Measurements from ENCODE around the gene VWA5B1. TPM values are rescaled to one million over a fixed set of nuclear protein-coding genes. Genes with fewer than 3 reads are reported as not detected.

Gene VWA5B1
- total RNA-seq, 1 experiment from 2014 or later: not detected

GRCh38 chr1:20382711-20383110, 92.0 kb downstream of the VWA5B1 start:
- H3K4me2 ChIP-seq (ENCODE audit: low read length): no peak overlapping the region
- H3K36me3 ChIP-seq (ENCODE audit: low read depth, low read length): no peaks in the 10 kb centered on the region
- no peaks in the 10 kb centered on the region for H3K9me3 ChIP-seq (ENCODE audit: low read length)
- no peak overlapping the region for H3K9ac ChIP-seq (ENCODE audit: low read length)
- ATAC-seq (no peak), DNase-seq (no peak)
- intact Hi-C loops (cut with micrococcal nuclease): no loop called here
- no peaks in the 10 kb centered on the region for H3K79me2 ChIP-seq (ENCODE audit: low read length)
- H3F3A ChIP-seq (ENCODE audit: low read length, unreplicated experiment): no peaks in the 10 kb centered on the region
- ChIA-PET POLR2A (ENCODE audit: unreplicated experiment) (no interaction called here), CTCF (no interaction called here)
- no peak overlapping the region for H3K27ac ChIP-seq (ENCODE audit: low read length)
- TF ChIP-seq EZH2phosphoT487 (IDR thresholded peaks at IDR 0.05; ENCODE audit: borderline replicate concordance, low read length): no peak
- no peaks in the 10 kb centered on the region for H4K20me1 ChIP-seq (ENCODE audit: low read length)
- H3K9me2 ChIP-seq (replicated peaks; ENCODE audit: low read length): no peaks in the 10 kb centered on the region
- peaks cover 15% of the 10 kb centered on the region for H3K4me1 ChIP-seq (ENCODE audit: insufficient read depth, low read length)
- no peak overlapping the region for H3K4me3 ChIP-seq (ENCODE audit: low read length)
- H2AFZ ChIP-seq (ENCODE audit: low read length): no peak overlapping the region
- BruUV-seq (replicated peaks): no TSS peak
- H3K27me3 ChIP-seq (ENCODE audit: low read length): peaks cover 16% of the 10 kb centered on the region; the same call in 1 of the 2 replicates

GRCh38 chr1:20383631-20384030, 93.0 kb downstream of the VWA5B1 start:
- no peaks in the 10 kb centered on the region for H4K20me1 ChIP-seq (ENCODE audit: low read length)
- intact Hi-C loops (cut with micrococcal nuclease): no loop called here
- no peak overlapping the region for H3K27ac ChIP-seq (ENCODE audit: low read length)
- no peak overlapping the region for H3K4me2 ChIP-seq (ENCODE audit: low read length)
- H3K36me3 ChIP-seq (ENCODE audit: low read depth, low read length): no peaks in the 10 kb centered on the region
- H3K79me2 ChIP-seq (ENCODE audit: low read length): no peaks in the 10 kb centered on the region
- peaks cover 18% of the 10 kb centered on the region; the same call in 1 of the 2 replicates for H3K27me3 ChIP-seq (ENCODE audit: low read length)
- DNase-seq (no peak), ATAC-seq (no peak)
- no peaks in the 10 kb centered on the region for H3K9me3 ChIP-seq (ENCODE audit: low read length)
- ChIA-PET CTCF (no interaction called here), POLR2A (ENCODE audit: unreplicated experiment) (no interaction called here)
- no peak for TF ChIP-seq EZH2phosphoT487 (IDR thresholded peaks at IDR 0.05; ENCODE audit: borderline replicate concordance, low read length)
- TF ChIP-seq CTCF (conservative IDR thresholded peaks at IDR 0.05; ENCODE audit: low read depth, low read length): no peak
- TF ChIP-seq EZH2 (IDR thresholded peaks at IDR 0.05; ENCODE audit: low read length, unreplicated experiment): no peak
- H3F3A ChIP-seq (ENCODE audit: low read length, unreplicated experiment): no peaks in the 10 kb centered on the region
- no peak overlapping the region for H3K9ac ChIP-seq (ENCODE audit: low read length)
- peaks cover 15% of the 10 kb centered on the region for H3K4me1 ChIP-seq (ENCODE audit: insufficient read depth, low read length)
- H2AFZ ChIP-seq (ENCODE audit: low read length): no peak overlapping the region
- H3K9me2 ChIP-seq (replicated peaks; ENCODE audit: low read length): no peaks in the 10 kb centered on the region
- no peak overlapping the region for H3K4me3 ChIP-seq (ENCODE audit: low read length)
- no TSS peak for BruUV-seq (replicated peaks)

GRCh38 chr1:20385630-20386029, 95.0 kb downstream of the VWA5B1 start:
- intact Hi-C loops (cut with micrococcal nuclease): no loop called here
- peaks cover 18% of the 10 kb centered on the region; the same call in 1 of the 2 replicates for H3K27me3 ChIP-seq (ENCODE audit: low read length)

More at GRCh38 chr1:20385630-20386029, 95.0 kb downstream of the VWA5B1 start:
- H4K20me1 ChIP-seq (ENCODE audit: low read length): no peaks in the 10 kb centered on the region
- no peaks in the 10 kb centered on the region for H3K9me3 ChIP-seq (ENCODE audit: low read length)
- no peaks in the 10 kb centered on the region for H3K79me2 ChIP-seq (ENCODE audit: low read length)
- H3K4me1 ChIP-seq (ENCODE audit: insufficient read depth, low read length): peaks cover 7% of the 10 kb centered on the region
- H2AFZ ChIP-seq (ENCODE audit: low read length): no peak overlapping the region
- no peak overlapping the region for H3K9ac ChIP-seq (ENCODE audit: low read length)
- TF ChIP-seq EZH2 (IDR thresholded peaks at IDR 0.05; ENCODE audit: low read length, unreplicated experiment): no peak
- TF ChIP-seq EZH2phosphoT487 (IDR thresholded peaks at IDR 0.05; ENCODE audit: borderline replicate concordance, low read length): no peak
- no peak for TF ChIP-seq CTCF (conservative IDR thresholded peaks at IDR 0.05; ENCODE audit: low read depth, low read length)
- no peak overlapping the region for H3K4me3 ChIP-seq (ENCODE audit: low read length)
- ChIA-PET POLR2A (ENCODE audit: unreplicated experiment) (no interaction called here), CTCF (no interaction called here)
- ATAC-seq: no peak
- H3K9me2 ChIP-seq (replicated peaks; ENCODE audit: low read length): no peaks in the 10 kb centered on the region
- no peak overlapping the region for H3K27ac ChIP-seq (ENCODE audit: low read length)
- H3K36me3 ChIP-seq (ENCODE audit: low read depth, low read length): no peaks in the 10 kb centered on the region
- H3K4me2 ChIP-seq (ENCODE audit: low read length): no peak overlapping the region
- no peak for DNase-seq
- no peaks in the 10 kb centered on the region for H3F3A ChIP-seq (ENCODE audit: low read length, unreplicated experiment)
- no TSS peak for BruUV-seq (replicated peaks)

Data from PC-3 (cell line).